ENCODE measurements around the gene KCNJ6. TPM values are rescaled to one million over a fixed set of nuclear protein-coding genes. Genes with fewer than 3 reads are reported as not detected.

KCNJ6 gene
- total RNA-seq, 1 experiment from 2014 or later: not detected

DNA sequence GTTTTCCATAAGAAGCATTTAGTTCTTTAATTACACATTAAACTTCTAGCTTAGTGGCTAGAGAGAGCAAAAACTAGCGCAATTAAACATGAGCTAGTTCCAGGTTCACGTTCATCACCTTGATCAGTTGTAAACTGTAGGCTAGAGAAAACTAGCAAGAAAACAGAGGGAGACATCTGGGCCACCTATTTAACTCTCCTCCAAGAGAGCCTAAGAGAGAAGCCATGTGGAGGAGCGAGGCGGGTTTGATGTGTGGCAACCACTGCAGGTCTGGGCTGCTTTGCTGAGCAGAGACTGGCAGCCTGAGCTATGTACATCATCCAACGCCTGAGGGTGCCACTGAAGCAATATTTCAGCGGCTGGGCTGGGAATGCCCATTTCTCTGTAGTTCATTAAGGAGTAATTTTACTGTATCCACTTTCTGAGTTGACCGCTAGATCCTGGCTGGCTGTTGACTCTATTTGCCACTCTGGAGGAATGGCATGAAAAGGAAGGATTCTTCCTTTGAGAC lies 296.7 kb downstream of the KCNJ6 start:
- no peak overlapping the region for H2AFZ ChIP-seq (ENCODE audit: low read depth, low read length, poor library complexity, severe bottlenecking)
- POLR2A ChIA-PET: no interaction called here
- intact Hi-C loops (cut with micrococcal nuclease): no loop called here

More for the DNA sequence above, 296.7 kb downstream of the KCNJ6 start:
- no peaks in the 10 kb centered on the region for H3K9me3 ChIP-seq (ENCODE audit: control insufficient read depth in 1 of 2, insufficient read depth in 1 of 2, low read depth in 1 of 2, low read length in 2 of 2)
- TF ChIP-seq ZNF274 (IDR thresholded peaks at IDR 0.05; ENCODE audit: low read depth, low read length) (no peak), TCF7L2 (IDR thresholded peaks at IDR 0.05; ENCODE audit: borderline replicate concordance, extremely low read depth, insufficient read depth, insufficient read length) (no peak), POLR2A (IDR thresholded peaks at IDR 0.05; ENCODE audit: borderline replicate concordance, extremely low read depth, insufficient read depth, insufficient read length) (no peak), JUND (IDR thresholded peaks at IDR 0.05) (no peak), FOSL1 (IDR thresholded peaks at IDR 0.05; ENCODE audit: low read depth) (no peak), POLR2AphosphoS5 (IDR thresholded peaks at IDR 0.05; ENCODE audit: low read depth, low read length) (no peak), ZFX (IDR thresholded peaks at IDR 0.05) (no peak), SIN3A (IDR thresholded peaks at IDR 0.05; ENCODE audit: low read depth) (no peak), CEBPB (IDR thresholded peaks at IDR 0.05; ENCODE audit: low read depth) (no peak), SRF (IDR thresholded peaks at IDR 0.05; ENCODE audit: low read depth) (no peak), ZBTB33 (IDR thresholded peaks at IDR 0.05; ENCODE audit: extremely low read depth, insufficient replicate concordance, low read length) (no peak), CTCF (IDR thresholded peaks at IDR 0.05 in 2 of 3, conservative IDR thresholded peaks at IDR 0.05 in 1 of 3; ENCODE audit: borderline replicate concordance in 1 of 3, insufficient read depth in 1 of 3, low read depth in 2 of 3, low read length in 2 of 3) (no peak), YY1 (IDR thresholded peaks at IDR 0.05; ENCODE audit: extremely low read depth, insufficient replicate concordance, low read depth, low read length) (no peak), SP1 (IDR thresholded peaks at IDR 0.05; ENCODE audit: low read depth) (no peak)
- TF ChIP-seq, protein P1, sequence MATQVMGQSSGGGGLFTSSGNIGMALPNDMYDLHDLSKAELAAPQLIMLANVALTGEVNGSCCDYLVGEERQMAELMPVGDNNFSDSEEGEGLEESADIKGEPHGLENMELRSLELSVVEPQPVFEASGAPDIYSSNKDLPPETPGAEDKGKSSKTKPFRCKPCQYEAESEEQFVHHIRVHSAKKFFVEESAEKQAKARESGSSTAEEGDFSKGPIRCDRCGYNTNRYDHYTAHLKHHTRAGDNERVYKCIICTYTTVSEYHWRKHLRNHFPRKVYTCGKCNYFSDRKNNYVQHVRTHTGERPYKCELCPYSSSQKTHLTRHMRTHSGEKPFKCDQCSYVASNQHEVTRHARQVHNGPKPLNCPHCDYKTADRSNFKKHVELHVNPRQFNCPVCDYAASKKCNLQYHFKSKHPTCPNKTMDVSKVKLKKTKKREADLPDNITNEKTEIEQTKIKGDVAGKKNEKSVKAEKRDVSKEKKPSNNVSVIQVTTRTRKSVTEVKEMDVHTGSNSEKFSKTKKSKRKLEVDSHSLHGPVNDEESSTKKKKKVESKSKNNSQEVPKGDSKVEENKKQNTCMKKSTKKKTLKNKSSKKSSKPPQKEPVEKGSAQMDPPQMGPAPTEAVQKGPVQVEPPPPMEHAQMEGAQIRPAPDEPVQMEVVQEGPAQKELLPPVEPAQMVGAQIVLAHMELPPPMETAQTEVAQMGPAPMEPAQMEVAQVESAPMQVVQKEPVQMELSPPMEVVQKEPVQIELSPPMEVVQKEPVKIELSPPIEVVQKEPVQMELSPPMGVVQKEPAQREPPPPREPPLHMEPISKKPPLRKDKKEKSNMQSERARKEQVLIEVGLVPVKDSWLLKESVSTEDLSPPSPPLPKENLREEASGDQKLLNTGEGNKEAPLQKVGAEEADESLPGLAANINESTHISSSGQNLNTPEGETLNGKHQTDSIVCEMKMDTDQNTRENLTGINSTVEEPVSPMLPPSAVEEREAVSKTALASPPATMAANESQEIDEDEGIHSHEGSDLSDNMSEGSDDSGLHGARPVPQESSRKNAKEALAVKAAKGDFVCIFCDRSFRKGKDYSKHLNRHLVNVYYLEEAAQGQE (IDR thresholded peaks at IDR 0.05; ENCODE audit: low read depth): no peak
- peaks cover 11% of the 10 kb centered on the region; the same call in 1 of the 2 replicates for H3K27me3 ChIP-seq (ENCODE audit: insufficient read depth, low read length)
- H4K20me1 ChIP-seq (ENCODE audit: insufficient read depth): no peaks in the 10 kb centered on the region
- no TSS peak for BruUV-seq (replicated peaks)
- no peak overlapping the region for H3K4me3 ChIP-seq (replicated peaks in 1 of 2; ENCODE audit: low read depth in 1 of 2, low read length in 2 of 2)
- ChIA-PET CTCF (no interaction called here), RAD21 (ENCODE audit: low non-redundant PET in 1 of 2, low total read pairs in 2 of 2, uncharacterized antibody in 2 of 2, unreplicated experiment in 2 of 2) (no interaction called here)
- no peak for ATAC-seq
- no peak for DNase-seq (ENCODE audit: low read depth, low spot score)
- H3K36me3 ChIP-seq (ENCODE audit: control insufficient read depth in 1 of 2, insufficient read depth in 2 of 2, low read length in 2 of 2): no peaks in the 10 kb centered on the region
- H3K9ac ChIP-seq (ENCODE audit: low read length): no peak overlapping the region
- no peaks in the 10 kb centered on the region for H3K4me1 ChIP-seq (ENCODE audit: control insufficient read depth in 1 of 2, insufficient read depth in 2 of 2, low read length in 2 of 2)
- no peak overlapping the region for H3K27ac ChIP-seq (ENCODE audit: low read depth, low read length)
- H3K79me2 ChIP-seq (ENCODE audit: insufficient read depth, low read length): no peaks in the 10 kb centered on the region
- H3K9me2 ChIP-seq (ENCODE audit: insufficient read depth): no peaks in the 10 kb centered on the region
- no peak overlapping the region for H3K4me2 ChIP-seq (ENCODE audit: low read length)

Data from HCT116 (cell line).